ENCODE measurements around the gene POU3F1. TPM values are rescaled to one million over a fixed set of nuclear protein-coding genes. Genes with fewer than 3 reads are reported as not detected.

The POU3F1 gene
- total RNA-seq, 4 donors from 2014 or later, result 8.8 to 28.5 (median 13.5) TPM

GRCh38 chr1:38044221-38045215 lies 2.1 kb downstream of the POU3F1 start:
- Histone ChIP-seq H3K9me3 (no peaks in the 10 kb centered on the region), H3K36me3 (no peaks in the 10 kb centered on the region), H3K27ac (no peak overlapping the region), H3K27me3 (peaks cover 59% of the 10 kb centered on the region), H3K4me1 (peaks cover 51% of the 10 kb centered on the region), H3K4me3 (peak overlapping the region; percentile 78)
- 4% methylated on average over 64 of the region's 70 CpGs for WGBS
- DNase-seq (ENCODE audit: low spot score in 2 of 2), result no peak
- TF ChIP-seq POLR2AphosphoS5 (IDR thresholded peaks at IDR 0.05) (no peak), POLR2A (IDR thresholded peaks at IDR 0.05) (no peak)

- Histone ChIP-seq H3K4me3 (peak overlapping the region; percentile 78), H3K27me3 (peaks cover 64% of the 10 kb centered on the region), H3K4me1 (peaks cover 46% of the 10 kb centered on the region), H3K9me3 (no peaks in the 10 kb centered on the region), H3K36me3 (no peaks in the 10 kb centered on the region), H3K27ac (no peak overlapping the region)
- TF ChIP-seq POLR2AphosphoS5 (IDR thresholded peaks at IDR 0.05), result no peak
- no peak for TF ChIP-seq EP300 (IDR thresholded peaks at IDR 0.05)
- no peak for TF ChIP-seq POLR2A (IDR thresholded peaks at IDR 0.05)
- TF ChIP-seq CTCF (IDR thresholded peaks at IDR 0.05), result no peak
- DNase-seq (ENCODE audit: low spot score in 2 of 2), result no peak
- WGBS, result 63% methylated on average over 10 of the region's 12 CpGs
These were observed 3.4 kb downstream of the POU3F1 start for GRCh38 chr1:38043036-38043747.

- 64% methylated on average over 17 of the region's 21 CpGs for WGBS
- TF ChIP-seq EP300 (IDR thresholded peaks at IDR 0.05), result no peak
- TF ChIP-seq POLR2A (IDR thresholded peaks at IDR 0.05), result no peak
- no peak for TF ChIP-seq POLR2AphosphoS5 (IDR thresholded peaks at IDR 0.05)
- no peak for TF ChIP-seq CTCF (IDR thresholded peaks at IDR 0.05)
- Histone ChIP-seq H3K27ac (no peak overlapping the region), H3K9me3 (no peaks in the 10 kb centered on the region), H3K4me1 (peaks cover 36% of the 10 kb centered on the region), H3K4me3 (peak overlapping the region; percentile 16), H3K36me3 (no peaks in the 10 kb centered on the region), H3K27me3 (peaks cover 64% of the 10 kb centered on the region)
- no peak for DNase-seq (ENCODE audit: low spot score in 2 of 2)
These were observed 4.4 kb downstream of the POU3F1 start for GRCh38 chr1:38041936-38042834.

- Histone ChIP-seq H3K27me3 (peaks cover 47% of the 10 kb centered on the region), H3K27ac (no peak overlapping the region), H3K9me3 (no peaks in the 10 kb centered on the region), H3K4me1 (peaks cover 17% of the 10 kb centered on the region), H3K36me3 (no peaks in the 10 kb centered on the region), H3K4me3 (no peak overlapping the region)
- TF ChIP-seq POLR2A (IDR thresholded peaks at IDR 0.05) (no peak), POLR2AphosphoS5 (IDR thresholded peaks at IDR 0.05) (no peak), EP300 (IDR thresholded peaks at IDR 0.05) (no peak)
- DNase-seq (ENCODE audit: low spot score in 2 of 2), result no peak
- 71% methylated on average over 17 of the region's 17 CpGs for WGBS
These were observed 7.1 kb downstream of the POU3F1 start for GRCh38 chr1:38039331-38040088.

- H3K9me3 ChIP-seq, result no peaks in the 10 kb centered on the region
- TF ChIP-seq EP300 (IDR thresholded peaks at IDR 0.05) (no peak), POLR2AphosphoS5 (IDR thresholded peaks at IDR 0.05) (no peak), CTCF (IDR thresholded peaks at IDR 0.05) (no peak), POLR2A (IDR thresholded peaks at IDR 0.05) (no peak)
- peaks cover 11% of the 10 kb centered on the region for H3K4me1 ChIP-seq
- no peak overlapping the region for H3K4me3 ChIP-seq
- no peaks in the 10 kb centered on the region for H3K36me3 ChIP-seq
- H3K27me3 ChIP-seq, result peaks cover 40% of the 10 kb centered on the region
- no peak for DNase-seq (ENCODE audit: low spot score in 2 of 2)
- H3K27ac ChIP-seq, result no peak overlapping the region
- WGBS, result 49% methylated on average over 10 of the region's 10 CpGs
These were observed 7.7 kb downstream of the POU3F1 start for GRCh38 chr1:38038861-38039260.

Data from suprapubic skin (tissue), 4 donors.